Measurements from ENCODE around the gene CYP24A1.

DNA sequence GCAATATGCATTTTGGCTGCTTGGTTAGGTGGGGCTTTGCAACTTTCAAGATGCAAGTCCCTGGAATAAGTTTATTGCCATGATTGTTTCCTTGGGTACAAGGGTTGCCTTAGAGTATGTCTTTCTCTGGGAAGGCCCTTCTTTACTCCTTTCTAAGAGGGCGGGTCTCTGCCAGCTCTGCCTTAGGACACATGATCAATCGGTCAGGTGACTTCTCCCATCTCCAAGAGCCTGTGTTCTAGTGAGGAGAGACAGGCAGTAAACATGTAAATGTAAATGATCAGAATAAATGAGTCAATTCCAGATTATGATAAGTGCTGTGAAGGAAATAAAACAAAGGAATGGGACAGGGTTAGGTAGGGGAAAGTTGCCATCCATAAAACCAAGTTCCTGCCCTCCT is 60.2 kb downstream of the CYP24A1 start:
- TF ChIP-seq, protein P1, sequence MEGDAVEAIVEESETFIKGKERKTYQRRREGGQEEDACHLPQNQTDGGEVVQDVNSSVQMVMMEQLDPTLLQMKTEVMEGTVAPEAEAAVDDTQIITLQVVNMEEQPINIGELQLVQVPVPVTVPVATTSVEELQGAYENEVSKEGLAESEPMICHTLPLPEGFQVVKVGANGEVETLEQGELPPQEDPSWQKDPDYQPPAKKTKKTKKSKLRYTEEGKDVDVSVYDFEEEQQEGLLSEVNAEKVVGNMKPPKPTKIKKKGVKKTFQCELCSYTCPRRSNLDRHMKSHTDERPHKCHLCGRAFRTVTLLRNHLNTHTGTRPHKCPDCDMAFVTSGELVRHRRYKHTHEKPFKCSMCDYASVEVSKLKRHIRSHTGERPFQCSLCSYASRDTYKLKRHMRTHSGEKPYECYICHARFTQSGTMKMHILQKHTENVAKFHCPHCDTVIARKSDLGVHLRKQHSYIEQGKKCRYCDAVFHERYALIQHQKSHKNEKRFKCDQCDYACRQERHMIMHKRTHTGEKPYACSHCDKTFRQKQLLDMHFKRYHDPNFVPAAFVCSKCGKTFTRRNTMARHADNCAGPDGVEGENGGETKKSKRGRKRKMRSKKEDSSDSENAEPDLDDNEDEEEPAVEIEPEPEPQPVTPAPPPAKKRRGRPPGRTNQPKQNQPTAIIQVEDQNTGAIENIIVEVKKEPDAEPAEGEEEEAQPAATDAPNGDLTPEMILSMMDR (IDR thresholded peaks at IDR 0.05; ENCODE audit: extremely low read depth in 1 of 2, insufficient read depth in 1 of 2, low read depth in 1 of 2, low read length in 2 of 2) = no peak
- TF ChIP-seq POLR2A (IDR thresholded peaks at IDR 0.05; ENCODE audit: low read depth, low read length) (no peak), EZH2 (IDR thresholded peaks at IDR 0.05; ENCODE audit: borderline replicate concordance, low read depth, low read length, severe bottlenecking) (no peak), POLR2AphosphoS5 (IDR thresholded peaks at IDR 0.05; ENCODE audit: insufficient read depth, low read depth, low read length) (no peak), MYC (IDR thresholded peaks at IDR 0.05; ENCODE audit: low read depth, low read length) (no peak), GATA2 (IDR thresholded peaks at IDR 0.05; ENCODE audit: insufficient read depth, insufficient read length, low read depth, low read length) (no peak)
- TF ChIP-seq, protein P2, sequence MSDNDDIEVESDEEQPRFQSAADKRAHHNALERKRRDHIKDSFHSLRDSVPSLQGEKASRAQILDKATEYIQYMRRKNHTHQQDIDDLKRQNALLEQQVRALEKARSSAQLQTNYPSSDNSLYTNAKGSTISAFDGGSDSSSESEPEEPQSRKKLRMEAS (IDR thresholded peaks at IDR 0.05; ENCODE audit: insufficient read depth, insufficient read length) = no peak
